Effector memory CD8-positive, alpha-beta T cell (primary cell): ENCODE results near the gene HOXB2.

ENCODE experiments used
- ATAC-seq: fragments of 150-1000 bp; cut with Tn5 transposase; replicated peaks from 2 replicates; pipeline ENCODE4 v1.10.0; 2021; ENCODE audit warnings: mild to moderate bottlenecking, moderate library complexity
- DNase-seq, 3 experiments: peaks; one replicate each; pipeline ENCODE4 v3.0.0; 2021
- H3K27ac Mint-ChIP-seq, 2 donors: one replicate each; pipeline ENCODE4 v1.8.0; 2022; ENCODE audit warnings: mild to moderate bottlenecking in 2 of 2, mixed read lengths in 2 of 2, moderate library complexity in 2 of 2
- H3K27me3 Mint-ChIP-seq, 2 donors: one replicate each; pipeline ENCODE4 v1.8.0; 2022; ENCODE audit warnings: mixed read lengths in 2 of 2
- H3K36me3 Mint-ChIP-seq: one replicate; pipeline ENCODE4 v1.8.0; 2022; ENCODE audit warnings: mild to moderate bottlenecking, moderate library complexity, mixed read lengths; ENCODE audit not compliant: insufficient read depth
- H3K4me1 Mint-ChIP-seq, 2 donors: one replicate each; pipeline ENCODE4 v1.8.0; 2022; ENCODE audit warnings: low read depth in 2 of 2, mixed read lengths in 2 of 2
- H3K4me3 Mint-ChIP-seq, 2 donors: one replicate each; pipeline ENCODE4 v1.8.0; 2022; ENCODE audit warnings: mild to moderate bottlenecking in 2 of 2, mixed read lengths in 2 of 2, moderate library complexity in 2 of 2
- H3K9me3 Mint-ChIP-seq, 2 donors: one replicate each; pipeline ENCODE4 v1.8.0; 2022; ENCODE audit warnings: mixed read lengths in 2 of 2

Gene HOXB2

GRCh38 chr17:48567209-48567608 is 22.3 kb upstream of the HOXB2 start:
- Mint-ChIP-seq H3K27ac (no peak overlapping the region), H3K4me3 (no peak overlapping the region), H3K27me3 (no peaks in the 10 kb centered on the region), H3K36me3 (no peaks in the 10 kb centered on the region), H3K9me3 (no peaks in the 10 kb centered on the region), H3K4me1 (peaks cover 0 to 5% of the 10 kb centered on the region in 2 donors)
- ATAC-seq (no peak), DNase-seq (no peak)

- Mint-ChIP-seq H3K27ac (no peak overlapping the region), H3K27me3 (no peaks in the 10 kb centered on the region), H3K4me1 (peaks cover 2 to 7% of the 10 kb centered on the region in 2 donors), H3K36me3 (no peaks in the 10 kb centered on the region), H3K9me3 (no peaks in the 10 kb centered on the region), H3K4me3 (no peak overlapping the region)
- DNase-seq, result no peak
- ATAC-seq, result no peak
Measured at GRCh38 chr17:48566717-48567116, 21.8 kb upstream of the HOXB2 start.

- H3K4me3 Mint-ChIP-seq, result no peak overlapping the region
- H3K4me1 Mint-ChIP-seq, result peaks cover 4 to 12% of the 10 kb centered on the region in 2 donors
- no peaks in the 10 kb centered on the region for H3K36me3 Mint-ChIP-seq
- no peaks in the 10 kb centered on the region for H3K27me3 Mint-ChIP-seq
- ATAC-seq, result no peak
- no peak for DNase-seq
- H3K9me3 Mint-ChIP-seq, result no peaks in the 10 kb centered on the region
- H3K27ac Mint-ChIP-seq, result no peak overlapping the region
Measured at GRCh38 chr17:48565925-48566710, 21.2 kb upstream of the HOXB2 start.

GRCh38 chr17:48565022-48565554 is 20.2 kb upstream of the HOXB2 start:
- Mint-ChIP-seq H3K9me3 (no peaks in the 10 kb centered on the region), H3K27ac (no peak overlapping the region), H3K4me1 (peaks cover 4 to 12% of the 10 kb centered on the region in 2 donors), H3K4me3 (no peak overlapping the region), H3K36me3 (no peaks in the 10 kb centered on the region), H3K27me3 (no peaks in the 10 kb centered on the region)
- no peak for ATAC-seq
- DNase-seq, result no peak

GRCh38 chr17:48564188-48565021 is 19.5 kb upstream of the HOXB2 start:
- H3K4me1 Mint-ChIP-seq, result peaks cover 4 to 12% of the 10 kb centered on the region in 2 donors
- no peak overlapping the region for H3K27ac Mint-ChIP-seq
- no peaks in the 10 kb centered on the region for H3K27me3 Mint-ChIP-seq
- H3K4me3 Mint-ChIP-seq, result no peak overlapping the region
- no peak for ATAC-seq
- no peaks in the 10 kb centered on the region for H3K36me3 Mint-ChIP-seq
- H3K9me3 Mint-ChIP-seq, result no peaks in the 10 kb centered on the region
- no peak for DNase-seq

GRCh38 chr17:48563867-48564187 is 18.9 kb upstream of the HOXB2 start:
- Mint-ChIP-seq H3K27me3 (no peaks in the 10 kb centered on the region), H3K36me3 (no peaks in the 10 kb centered on the region), H3K27ac (no peak overlapping the region), H3K9me3 (no peaks in the 10 kb centered on the region), H3K4me1 (peaks cover 4 to 12% of the 10 kb centered on the region in 2 donors), H3K4me3 (no peak overlapping the region)
- ATAC-seq (no peak), DNase-seq (no peak)

- no peak overlapping the region for H3K27ac Mint-ChIP-seq
- no peaks in the 10 kb centered on the region for H3K36me3 Mint-ChIP-seq
- H3K4me3 Mint-ChIP-seq, result no peak overlapping the region
- no peaks in the 10 kb centered on the region for H3K9me3 Mint-ChIP-seq
- ATAC-seq (no peak), DNase-seq (no peak)
- peaks cover 4 to 11% of the 10 kb centered on the region in 2 donors for H3K4me1 Mint-ChIP-seq
- H3K27me3 Mint-ChIP-seq, result no peaks in the 10 kb centered on the region
Measured at GRCh38 chr17:48563385-48563838, 18.5 kb upstream of the HOXB2 start.

- Mint-ChIP-seq H3K27me3 (no peaks in the 10 kb centered on the region), H3K36me3 (no peaks in the 10 kb centered on the region), H3K9me3 (no peaks in the 10 kb centered on the region), H3K4me1 (peaks cover 4 to 9% of the 10 kb centered on the region in 2 donors), H3K27ac (no peak overlapping the region), H3K4me3 (no peak overlapping the region)
- ATAC-seq, result no peak
- no peak for DNase-seq
Measured at GRCh38 chr17:48562934-48563333, 18.0 kb upstream of the HOXB2 start.

GRCh38 chr17:48561884-48562810 is 17.2 kb upstream of the HOXB2 start:
- Mint-ChIP-seq H3K4me1 (peaks cover 4 to 9% of the 10 kb centered on the region in 2 donors), H3K9me3 (no peaks in the 10 kb centered on the region), H3K4me3 (no peak overlapping the region), H3K27me3 (no peaks in the 10 kb centered on the region), H3K36me3 (no peaks in the 10 kb centered on the region), H3K27ac (no peak overlapping the region)
- ATAC-seq (peak; percentile 76), DNase-seq (no peak)

GRCh38 chr17:48559840-48560817 is 15.2 kb upstream of the HOXB2 start:
- no peaks in the 10 kb centered on the region for H3K9me3 Mint-ChIP-seq
- no peak overlapping the region for H3K27ac Mint-ChIP-seq
- DNase-seq (no peak), ATAC-seq (no peak)
- no peaks in the 10 kb centered on the region for H3K27me3 Mint-ChIP-seq
- no peaks in the 10 kb centered on the region for H3K36me3 Mint-ChIP-seq
- peaks cover 4 to 9% of the 10 kb centered on the region in 2 donors for H3K4me1 Mint-ChIP-seq
- H3K4me3 Mint-ChIP-seq, result no peak overlapping the region

GRCh38 chr17:48559122-48559839 is 14.4 kb upstream of the HOXB2 start:
- peaks cover under 1% of the 10 kb centered on the region for H3K36me3 Mint-ChIP-seq
- DNase-seq, result no peak
- ATAC-seq, result no peak
- no peaks in the 10 kb centered on the region for H3K9me3 Mint-ChIP-seq
- H3K27me3 Mint-ChIP-seq, result no peaks in the 10 kb centered on the region
- no peak overlapping the region for H3K27ac Mint-ChIP-seq
- peaks cover 4 to 9% of the 10 kb centered on the region in 2 donors for H3K4me1 Mint-ChIP-seq
- H3K4me3 Mint-ChIP-seq, result no peak overlapping the region

GRCh38 chr17:48558831-48559121 is 13.9 kb upstream of the HOXB2 start:
- Mint-ChIP-seq H3K27me3 (no peaks in the 10 kb centered on the region), H3K27ac (no peak overlapping the region), H3K4me3 (no peak overlapping the region), H3K9me3 (no peaks in the 10 kb centered on the region), H3K36me3 (peaks cover 3% of the 10 kb centered on the region), H3K4me1 (peaks cover 4 to 9% of the 10 kb centered on the region in 2 donors)
- DNase-seq (no peak), ATAC-seq (no peak)
